ENCODE measurements around the gene SDK1. TPM values are rescaled to one million over a fixed set of nuclear protein-coding genes. Genes with fewer than 3 reads are reported as not detected.

Gene SDK1
- total RNA-seq, 4 donors from 2014 or later, result under 0.01 to 16.2 (median 7.2) TPM

DNA sequence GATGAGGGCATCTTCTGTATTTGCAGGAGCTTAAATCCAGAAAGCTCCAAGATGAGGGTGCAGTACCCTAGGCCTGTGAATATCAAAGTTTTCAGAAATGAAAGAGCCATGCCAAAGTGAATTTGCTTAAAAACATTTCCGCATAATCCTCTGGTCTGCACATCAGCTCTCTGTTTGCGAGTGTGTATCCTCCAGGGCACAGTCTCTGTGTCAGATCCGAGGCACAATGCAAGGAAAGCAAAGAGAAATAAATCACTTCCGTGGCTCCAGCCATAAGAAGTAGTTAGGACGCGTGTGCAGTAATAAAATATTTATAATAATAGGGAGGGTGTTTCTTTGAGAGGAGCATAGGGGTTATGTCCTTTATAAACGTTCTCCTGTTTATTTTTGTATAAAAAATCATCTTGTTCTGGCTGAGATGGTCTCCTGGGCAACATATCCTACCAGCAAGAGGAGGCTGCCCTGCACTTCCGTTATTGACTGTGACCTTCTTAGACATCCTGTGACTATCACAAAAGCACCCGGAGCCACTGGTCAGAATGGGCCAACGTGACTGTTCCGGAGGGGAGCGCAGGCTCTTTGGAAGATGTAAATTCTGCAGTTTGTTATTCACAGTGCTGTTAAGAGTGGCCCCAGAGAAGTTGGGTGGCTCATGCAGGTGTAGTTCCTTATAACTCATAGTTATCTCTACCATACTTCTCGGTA, 713.4 kb downstream of the SDK1 start:
- no peaks in the 10 kb centered on the region for H3K4me1 ChIP-seq
- no peak overlapping the region for H3K27ac ChIP-seq
- H3K9me3 ChIP-seq, result no peaks in the 10 kb centered on the region
- H3K27me3 ChIP-seq, result no peaks in the 10 kb centered on the region
- no peak for TF ChIP-seq POLR2A (IDR thresholded peaks at IDR 0.05)
- TF ChIP-seq, protein P1, sequence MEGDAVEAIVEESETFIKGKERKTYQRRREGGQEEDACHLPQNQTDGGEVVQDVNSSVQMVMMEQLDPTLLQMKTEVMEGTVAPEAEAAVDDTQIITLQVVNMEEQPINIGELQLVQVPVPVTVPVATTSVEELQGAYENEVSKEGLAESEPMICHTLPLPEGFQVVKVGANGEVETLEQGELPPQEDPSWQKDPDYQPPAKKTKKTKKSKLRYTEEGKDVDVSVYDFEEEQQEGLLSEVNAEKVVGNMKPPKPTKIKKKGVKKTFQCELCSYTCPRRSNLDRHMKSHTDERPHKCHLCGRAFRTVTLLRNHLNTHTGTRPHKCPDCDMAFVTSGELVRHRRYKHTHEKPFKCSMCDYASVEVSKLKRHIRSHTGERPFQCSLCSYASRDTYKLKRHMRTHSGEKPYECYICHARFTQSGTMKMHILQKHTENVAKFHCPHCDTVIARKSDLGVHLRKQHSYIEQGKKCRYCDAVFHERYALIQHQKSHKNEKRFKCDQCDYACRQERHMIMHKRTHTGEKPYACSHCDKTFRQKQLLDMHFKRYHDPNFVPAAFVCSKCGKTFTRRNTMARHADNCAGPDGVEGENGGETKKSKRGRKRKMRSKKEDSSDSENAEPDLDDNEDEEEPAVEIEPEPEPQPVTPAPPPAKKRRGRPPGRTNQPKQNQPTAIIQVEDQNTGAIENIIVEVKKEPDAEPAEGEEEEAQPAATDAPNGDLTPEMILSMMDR (IDR thresholded peaks at IDR 0.05), result no peak
- intact Hi-C loops (cut with DNase I; ENCODE audit: low total_unique reads), result loop anchor here (5.0 kb wide), 1 partner anchor 612 kb away; no protein-coding TSS in a partner anchor
- H3K36me3 ChIP-seq, result no peaks in the 10 kb centered on the region
- no peak for DNase-seq
- no peak overlapping the region for H3K4me3 ChIP-seq

GRCh38 chr7:4015371-4015770, 714.3 kb downstream of the SDK1 start:
- intact Hi-C loops (cut with DNase I; ENCODE audit: low total_unique reads), result no loop called here
- no peak for TF ChIP-seq POLR2A (IDR thresholded peaks at IDR 0.05)
- TF ChIP-seq, protein P1 (IDR thresholded peaks at IDR 0.05), result no peak
- Histone ChIP-seq H3K4me1 (no peaks in the 10 kb centered on the region), H3K27me3 (no peaks in the 10 kb centered on the region), H3K9me3 (no peaks in the 10 kb centered on the region), H3K27ac (no peak overlapping the region), H3K4me3 (no peak overlapping the region), H3K36me3 (no peaks in the 10 kb centered on the region)
- no peak for DNase-seq

GRCh38 chr7:4015996-4016395, 714.9 kb downstream of the SDK1 start:
- Histone ChIP-seq H3K4me1 (no peaks in the 10 kb centered on the region), H3K27me3 (no peaks in the 10 kb centered on the region), H3K27ac (no peak overlapping the region), H3K36me3 (no peaks in the 10 kb centered on the region), H3K4me3 (no peak overlapping the region), H3K9me3 (no peaks in the 10 kb centered on the region)
- intact Hi-C loops (cut with DNase I; ENCODE audit: low total_unique reads), result no loop called here
- TF ChIP-seq, protein P1 (IDR thresholded peaks at IDR 0.05), result no peak
- no peak for TF ChIP-seq POLR2A (IDR thresholded peaks at IDR 0.05)
- DNase-seq, result no peak

- intact Hi-C loops (cut with DNase I; ENCODE audit: low total_unique reads), result no loop called here
Measured at GRCh38 chr7:4017081-4017480, 716.0 kb downstream of the SDK1 start.

GRCh38 chr7:4017785-4018184, 716.7 kb downstream of the SDK1 start:
- DNase-seq, result no peak
- Histone ChIP-seq H3K9me3 (no peaks in the 10 kb centered on the region), H3K36me3 (no peaks in the 10 kb centered on the region), H3K4me3 (no peak overlapping the region), H3K27ac (no peak overlapping the region), H3K27me3 (no peaks in the 10 kb centered on the region), H3K4me1 (no peaks in the 10 kb centered on the region)
- intact Hi-C loops (cut with DNase I; ENCODE audit: low total_unique reads), result no loop called here
- TF ChIP-seq, protein P1 (IDR thresholded peaks at IDR 0.05), result no peak
- no peak for TF ChIP-seq POLR2A (IDR thresholded peaks at IDR 0.05)

More at GRCh38 chr7:4017081-4017480, 716.0 kb downstream of the SDK1 start:
- Histone ChIP-seq H3K4me1 (no peaks in the 10 kb centered on the region), H3K9me3 (no peaks in the 10 kb centered on the region), H3K36me3 (no peaks in the 10 kb centered on the region), H3K4me3 (no peak overlapping the region), H3K27ac (no peak overlapping the region), H3K27me3 (no peaks in the 10 kb centered on the region)
- TF ChIP-seq POLR2A (IDR thresholded peaks at IDR 0.05), result no peak
- TF ChIP-seq, protein P1 (IDR thresholded peaks at IDR 0.05), result no peak
- DNase-seq, result no peak

Measured in uterus (tissue), 4 donors.